ENCODE data around the gene EML1.

GRCh38 chr14:99795046-99795445, 1.8 kb downstream of the EML1 start:
- TF ChIP-seq CTCF (IDR thresholded peaks at IDR 0.05) (no peak), POLR2A (IDR thresholded peaks at IDR 0.05) (no peak)

Measured in body of pancreas (tissue), 4 donors.